GM19025 (cell line): ENCODE results near the gene ZBTB22.
"Not testable (repeated sequence)": the region's sequence is repeated elsewhere in the genome, so short reads cannot be mapped to it uniquely, and the experiment has no call there.

Experiments
- ATAC-seq: cut with Tn5 transposase; IDR thresholded peaks from one replicate; pipeline ENCODE4 v1.9.1; 2021; ENCODE audit warnings: mild to moderate bottlenecking, low read depth, moderate library complexity; ENCODE audit not compliant: unreplicated experiment

The ZBTB22 gene

DNA sequence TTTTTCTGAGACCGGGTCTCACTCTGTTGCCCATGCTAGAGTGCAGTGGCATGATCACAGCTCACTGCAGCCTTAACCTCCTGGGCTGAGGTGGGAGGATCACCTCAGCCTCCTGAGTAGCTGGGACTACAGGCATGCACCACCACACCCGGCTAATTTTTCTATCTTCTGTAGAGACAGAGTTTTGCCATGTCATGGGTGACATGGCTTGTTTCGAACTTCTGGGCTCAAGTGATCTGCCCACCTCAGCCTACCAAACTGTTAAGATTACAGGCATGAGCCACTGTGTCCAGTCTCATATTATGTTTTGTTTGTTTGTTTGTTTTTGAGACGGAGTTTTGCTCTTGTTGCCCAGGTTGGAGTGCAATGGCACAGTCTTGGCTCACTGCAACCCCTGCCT, 32.3 kb downstream of the ZBTB22 start:
- ATAC-seq: not testable (repeated sequence)

DNA sequence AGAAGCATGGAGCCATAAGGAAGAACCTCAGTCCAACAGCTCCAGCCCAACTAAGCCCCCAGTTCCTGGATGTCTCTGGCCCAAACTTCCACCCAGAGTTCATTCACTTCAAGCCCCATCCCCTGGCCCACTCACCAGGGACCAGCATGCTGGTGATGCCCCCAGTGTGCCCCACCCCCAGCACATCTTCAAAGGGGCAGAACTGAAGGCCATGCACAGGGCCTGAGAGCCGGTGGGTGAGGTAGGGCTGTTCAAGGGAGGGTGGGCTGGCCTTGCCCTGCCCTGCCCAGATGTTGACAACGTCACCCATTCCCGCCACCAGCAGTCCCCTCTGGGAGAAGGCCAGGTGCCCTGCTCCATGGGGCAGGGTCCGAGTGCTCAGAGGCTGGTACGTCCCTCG, 37.0 kb downstream of the ZBTB22 start:
- no peak for ATAC-seq

GRCh38 chr6:33279971-33280511, 37.5 kb downstream of the ZBTB22 start:
- no peak for ATAC-seq

DNA sequence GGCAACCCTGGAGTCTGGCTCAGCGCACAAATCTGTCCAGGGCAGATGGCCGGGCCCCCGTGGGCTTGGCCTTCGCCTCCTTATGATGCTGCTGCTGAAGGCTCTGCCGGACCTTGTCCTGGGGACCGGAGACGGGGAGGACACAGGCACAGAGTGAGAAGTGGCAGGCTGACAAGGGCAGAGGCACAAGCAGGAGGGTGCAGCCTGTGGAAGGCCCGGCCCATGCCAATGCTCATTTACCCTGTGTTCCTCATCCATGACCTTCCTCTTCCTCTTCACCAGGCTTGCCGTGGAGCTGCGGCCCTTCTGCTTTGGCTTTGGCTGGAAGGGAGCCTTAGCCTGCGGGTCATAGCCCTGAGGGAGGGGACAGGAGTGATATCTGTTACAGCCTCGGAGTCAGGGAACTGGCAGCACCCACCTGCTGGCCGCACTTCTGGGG, 38.3 kb downstream of the ZBTB22 start:
- no peak for ATAC-seq

- ATAC-seq: no peak
These were observed 38.7 kb downstream of the ZBTB22 start for GRCh38 chr6:33278810-33279209.

DNA sequence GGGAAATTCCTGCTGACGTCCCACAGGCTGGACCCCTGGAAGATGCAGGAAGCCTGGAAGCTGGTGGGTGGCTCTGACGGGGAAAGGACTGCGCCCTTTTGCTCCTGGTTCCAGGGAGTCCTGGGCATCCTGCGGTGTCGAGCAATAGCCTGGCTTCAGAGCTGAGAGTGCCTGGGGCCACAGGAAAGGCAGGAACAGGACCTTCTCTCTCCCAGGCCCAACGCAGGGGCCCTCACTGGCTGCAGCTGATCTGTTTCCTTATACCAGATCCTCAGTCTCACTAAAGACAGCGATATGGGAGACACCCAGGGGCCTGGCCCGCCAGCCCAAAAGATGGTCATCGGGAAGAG, 39.2 kb downstream of the ZBTB22 start:
- no peak for ATAC-seq

DNA sequence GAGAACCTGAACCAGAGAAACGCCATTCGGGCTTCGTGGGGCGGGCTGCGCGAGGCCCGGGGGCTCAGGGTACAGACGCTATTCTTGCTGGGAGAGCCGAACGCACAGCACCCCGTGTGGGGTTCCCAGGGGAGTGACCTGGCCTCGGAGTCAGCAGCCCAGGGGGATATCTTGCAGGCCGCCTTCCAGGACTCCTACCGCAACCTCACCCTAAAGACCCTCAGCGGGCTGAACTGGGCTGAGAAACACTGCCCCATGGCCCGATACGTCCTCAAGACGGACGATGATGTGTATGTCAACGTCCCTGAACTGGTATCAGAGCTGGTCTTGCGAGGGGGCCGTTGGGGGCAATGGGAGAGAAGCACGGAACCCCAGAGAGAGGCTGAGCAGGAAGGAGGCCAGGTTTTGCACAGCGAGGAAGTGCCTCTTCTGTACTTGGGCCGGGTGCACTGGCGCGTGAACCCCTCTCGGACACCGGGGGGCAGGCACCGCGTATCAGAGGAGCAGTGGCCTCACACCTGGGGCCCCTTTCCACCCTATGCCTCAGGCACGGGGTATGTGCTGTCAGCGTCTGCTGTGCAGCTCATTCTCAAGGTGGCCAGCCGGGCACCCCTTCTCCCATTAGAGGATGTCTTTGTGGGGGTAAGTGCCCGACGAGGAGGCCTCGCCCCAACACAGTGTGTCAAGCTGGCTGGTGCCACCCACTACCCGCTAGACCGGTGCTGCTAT, 39.7 kb downstream of the ZBTB22 start:
- ATAC-seq: no peak

DNA sequence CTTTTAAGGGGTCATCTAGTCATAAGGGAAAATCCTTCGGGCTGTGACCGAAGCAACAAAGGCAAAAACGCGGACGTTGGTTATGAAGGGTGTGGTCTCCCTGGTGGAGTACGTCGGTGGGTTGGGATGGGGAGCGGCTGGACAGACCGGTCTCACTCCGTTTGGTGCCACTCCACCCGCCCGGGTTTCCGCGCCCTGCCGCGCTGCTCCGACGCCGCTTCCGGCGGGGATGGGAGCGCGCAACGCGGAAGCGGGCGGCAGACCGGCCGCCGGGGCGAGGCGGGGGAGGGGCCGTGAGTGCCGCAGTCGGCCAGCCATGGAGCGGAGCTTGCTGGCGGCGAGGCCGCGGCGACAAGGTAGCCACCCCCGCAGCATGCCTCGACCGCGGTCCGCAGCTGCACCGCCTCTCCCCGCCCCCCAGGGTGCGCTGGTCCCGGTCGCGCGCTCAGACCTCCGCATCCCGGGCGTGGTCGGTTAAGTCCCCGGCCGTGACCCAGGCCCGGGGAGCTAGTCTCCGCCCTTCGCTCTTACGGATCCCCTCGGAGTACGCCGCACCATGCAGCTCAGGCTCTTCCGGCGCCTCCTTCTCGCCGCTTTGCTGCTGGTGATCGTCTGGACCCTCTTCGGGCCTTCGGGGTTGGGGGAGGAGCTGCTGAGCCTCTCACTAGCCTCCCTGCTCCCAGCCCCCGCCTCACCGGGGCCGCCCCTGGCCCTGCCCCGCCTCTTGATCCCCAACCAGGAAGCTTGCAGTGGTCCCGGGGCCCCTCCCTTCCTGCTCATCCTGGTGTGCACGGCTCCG, 40.5 kb downstream of the ZBTB22 start, which contains the start of gene B3GALT4:
B3GALT4 (plus strand) TSS at position 260 of the 799 bp plus-strand sequence; CDS start at position 557, 297 bp downstream.
- peak; percentile 52 for ATAC-seq

DNA sequence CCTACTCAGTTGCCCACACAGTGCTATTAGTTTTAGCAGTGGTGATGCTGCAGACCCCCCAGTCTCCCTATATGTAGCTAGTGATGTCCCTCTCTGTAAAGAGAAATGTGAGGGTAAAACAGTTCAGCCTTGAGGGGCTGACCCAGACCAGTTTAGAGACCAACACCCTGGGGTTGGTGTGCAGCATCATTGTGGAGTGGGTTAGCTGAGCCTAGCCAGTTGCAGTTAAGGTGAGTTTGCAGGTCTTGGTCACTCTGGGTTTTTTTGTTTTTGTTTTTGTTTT, 41.0 kb downstream of the ZBTB22 start:
- ATAC-seq: no peak

DNA sequence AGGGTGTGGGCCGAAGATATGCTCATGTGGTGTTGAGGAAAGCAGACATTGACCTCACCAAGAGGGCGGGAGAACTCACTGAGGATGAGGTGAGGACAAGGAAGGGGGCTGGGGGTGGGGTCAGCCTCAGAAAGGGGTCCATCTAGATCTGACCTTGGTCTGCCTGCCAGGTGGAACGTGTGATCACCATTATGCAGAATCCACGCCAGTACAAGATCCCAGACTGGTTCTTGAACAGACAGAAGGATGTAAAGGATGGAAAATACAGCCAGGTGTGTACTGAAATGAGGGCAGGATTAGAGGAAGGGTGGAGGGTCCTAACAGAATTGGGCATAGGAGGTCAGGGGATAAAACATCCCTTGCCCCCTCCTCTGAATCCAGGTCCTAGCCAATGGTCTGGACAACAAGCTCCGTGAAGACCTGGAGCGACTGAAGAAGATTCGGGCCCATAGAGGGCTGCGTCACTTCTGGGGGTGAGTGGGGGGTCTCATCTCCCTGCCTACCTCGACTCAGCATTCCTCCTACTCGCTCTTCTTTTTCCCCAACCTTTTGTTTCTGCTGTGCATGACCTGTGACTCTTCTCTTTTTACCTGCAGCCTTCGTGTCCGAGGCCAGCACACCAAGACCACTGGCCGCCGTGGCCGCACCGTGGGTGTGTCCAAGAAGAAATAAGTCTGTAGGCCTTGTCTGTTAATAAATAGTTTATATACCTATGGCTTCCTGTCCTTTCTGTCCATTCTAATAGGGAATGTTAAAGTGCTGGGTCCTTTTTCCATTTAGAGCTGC, 41.6 kb downstream of the ZBTB22 start:
- not testable (repeated sequence) for ATAC-seq

- no peak for ATAC-seq
These were observed 43.3 kb downstream of the ZBTB22 start for GRCh38 chr6:33273924-33274902.

GRCh38 chr6:33273129-33273923, 44.2 kb downstream of the ZBTB22 start:
- ATAC-seq: no peak

- no peak for ATAC-seq
These were observed 45.0 kb downstream of the ZBTB22 start for GRCh38 chr6:33272275-33273128.

- ATAC-seq: peak; percentile 63
These were observed 45.9 kb downstream of the ZBTB22 start, which contains the start of the genes RPS18 and VPS52 for GRCh38 chr6:33271468-33272274. TSS of gene RPS18 (plus strand) at chr6:33272075. CDS start at chr6:33272120, 45 bp downstream. TSS of gene VPS52 (minus strand) at chr6:33271876. CDS start at chr6:33271675, 201 bp downstream.

DNA sequence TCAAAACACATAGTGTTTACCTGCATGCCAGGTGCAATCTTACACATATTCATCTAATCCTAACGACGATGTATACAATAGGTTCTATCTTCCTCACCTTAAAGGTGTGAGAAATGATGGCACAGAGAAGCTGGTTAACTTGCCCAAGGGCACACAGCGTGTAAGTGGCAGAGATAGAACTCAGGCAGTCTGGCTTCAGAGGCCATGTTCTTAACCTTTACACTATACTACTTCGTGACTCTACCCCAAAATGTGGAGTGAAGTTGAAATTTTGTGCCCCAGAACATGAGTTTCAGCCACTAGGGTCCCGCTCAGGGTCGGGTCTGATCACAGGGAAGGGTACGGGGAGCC, 46.5 kb downstream of the ZBTB22 start:
- ATAC-seq: peak; percentile 20
